Fibroblast of gingiva (primary cell): ENCODE data around the gene BRCA2.
A peak's percentile ranks its signal among the peaks of the same experiment; 100 is the strongest.

Source experiments
- DNase-seq: peaks from one replicate; pipeline ENCODE4 v3.0.0-alpha.2; 2011; ENCODE audit warnings: low read depth

The BRCA2 gene

GRCh38 chr13:32381539-32381938, 66.2 kb downstream of the BRCA2 start:
- peak; percentile 24 for DNase-seq

- no peak for DNase-seq
Observed at GRCh38 chr13:32383836-32384618, 68.7 kb downstream of the BRCA2 start.

- no peak for DNase-seq
Observed at GRCh38 chr13:32384702-32385101, 69.4 kb downstream of the BRCA2 start.

GRCh38 chr13:32385410-32385809, 70.1 kb downstream of the BRCA2 start:
- no peak for DNase-seq

- DNase-seq: no peak
Observed at GRCh38 chr13:32390048-32390447, 74.7 kb downstream of the BRCA2 start.

- DNase-seq: no peak
Observed at GRCh38 chr13:32390484-32390883, 75.2 kb downstream of the BRCA2 start.

- DNase-seq: peak; percentile 30
Observed at GRCh38 chr13:32391101-32391619, 75.9 kb downstream of the BRCA2 start.

GRCh38 chr13:32403108-32403507, 87.8 kb downstream of the BRCA2 start:
- no peak for DNase-seq

- no peak for DNase-seq
Observed at GRCh38 chr13:32407854-32408253, 92.5 kb downstream of the BRCA2 start.

GRCh38 chr13:32408296-32409000, 93.1 kb downstream of the BRCA2 start:
- DNase-seq: no peak

GRCh38 chr13:32409001-32409313, 93.6 kb downstream of the BRCA2 start:
- DNase-seq: no peak

GRCh38 chr13:32409561-32410421, 94.5 kb downstream of the BRCA2 start:
- peak; percentile 44 for DNase-seq

- DNase-seq: no peak
Observed at GRCh38 chr13:32413284-32413683, 98.0 kb downstream of the BRCA2 start.

GRCh38 chr13:32414580-32414979, 99.3 kb downstream of the BRCA2 start:
- no peak for DNase-seq

- no peak for DNase-seq
Observed at GRCh38 chr13:32415019-32415418, 99.7 kb downstream of the BRCA2 start.

- no peak for DNase-seq
Observed at GRCh38 chr13:32417995-32418394, 102.7 kb downstream of the BRCA2 start.

GRCh38 chr13:32419862-32420261, 104.6 kb downstream of the BRCA2 start:
- no peak for DNase-seq

GRCh38 chr13:32423592-32423991, 108.3 kb downstream of the BRCA2 start:
- DNase-seq: no peak

- DNase-seq: no peak
Observed at GRCh38 chr13:32425158-32425557, 109.8 kb downstream of the BRCA2 start.

- DNase-seq: no peak
Observed at GRCh38 chr13:32426191-32426989, 111.1 kb downstream of the BRCA2 start.

GRCh38 chr13:32426990-32427851, 111.9 kb downstream of the BRCA2 start:
- DNase-seq: no peak
